Stimulated activated CD4-positive, alpha-beta T cell treated with anti-CD3 and anti-CD28 coated beads, Interleukin-15, amount 100 ng/mL, for 1 hour (primary cell): ENCODE results near the gene GPR87.

Source experiments
- DNase-seq, 2 donors: peaks; one replicate each; pipeline ENCODE4 v3.0.0-alpha.2; 2020; ENCODE audit warnings: low read depth in 1 of 2, low spot score in 1 of 2

Gene GPR87

GRCh38 chr3:151316267-151316991 is at the start of gene GPR87:
Gene GPR87 (minus strand): TSS chr3:151316820. CDS start chr3:151300100, 16,720 bp downstream.
- DNase-seq: no peak

- no peak for DNase-seq
Measured at GRCh38 chr3:151362751-151363174, 46.1 kb upstream of the GPR87 start.

GRCh38 chr3:151357463-151357850 is 40.8 kb upstream of the GPR87 start:
- DNase-seq: no peak

- DNase-seq: no peak
Measured at GRCh38 chr3:151356794-151357462, 40.3 kb upstream of the GPR87 start.

GRCh38 chr3:151351648-151352047 is 35.0 kb upstream of the GPR87 start:
- no peak for DNase-seq

GRCh38 chr3:151351219-151351618 is 34.6 kb upstream of the GPR87 start:
- no peak for DNase-seq

GRCh38 chr3:151350656-151351055 is 34.0 kb upstream of the GPR87 start:
- DNase-seq: no peak

GRCh38 chr3:151347432-151347831 is 30.8 kb upstream of the GPR87 start:
- DNase-seq: no peak

GRCh38 chr3:151346292-151346691 is 29.7 kb upstream of the GPR87 start:
- DNase-seq: no peak

GRCh38 chr3:151345859-151346258 is 29.2 kb upstream of the GPR87 start:
- DNase-seq: no peak

GRCh38 chr3:151331696-151332095 is 15.1 kb upstream of the GPR87 start:
- DNase-seq: no peak

GRCh38 chr3:151330899-151331298 is 14.3 kb upstream of the GPR87 start:
- no peak for DNase-seq

- no peak for DNase-seq
Measured at GRCh38 chr3:151330379-151330778, 13.8 kb upstream of the GPR87 start.

- no peak for DNase-seq
Measured at GRCh38 chr3:151329363-151329762, 12.7 kb upstream of the GPR87 start, which contains the start of gene P2RY13. Gene P2RY13 (minus strand): TSS chr3:151329549. CDS start chr3:151329528, 21 bp downstream.

GRCh38 chr3:151328298-151328995 is 11.8 kb upstream of the GPR87 start:
- no peak for DNase-seq

GRCh38 chr3:151327571-151328198 is 11.1 kb upstream of the GPR87 start:
- DNase-seq: no peak

GRCh38 chr3:151322511-151322910 is 5.9 kb upstream of the GPR87 start:
- DNase-seq: no peak

GRCh38 chr3:151321526-151321925 is 4.9 kb upstream of the GPR87 start:
- no peak for DNase-seq

GRCh38 chr3:151320131-151320530 is 3.5 kb upstream of the GPR87 start:
- no peak for DNase-seq

GRCh38 chr3:151319628-151320027 is 3.0 kb upstream of the GPR87 start:
- no peak for DNase-seq

GRCh38 chr3:151318991-151319390 is 2.4 kb upstream of the GPR87 start:
- no peak for DNase-seq

- no peak for DNase-seq
Measured at GRCh38 chr3:151318313-151318712, 1.7 kb upstream of the GPR87 start.
